Activated B cell treated with CpG ODN at 0.5 μM for 24 hours (primary cell): ENCODE results near the gene RAP1A. TPM values are rescaled to one million over a fixed set of nuclear protein-coding genes. Genes with fewer than 3 reads are reported as not detected.
A peak's percentile ranks its signal among the peaks of the same experiment; 100 is the strongest.

Experiments used
- ATAC-seq: fragments of 200-7000 bp; cut with Tn5 transposase; one replicate; pipeline ENCODE4 v1.10.0; 2021; ENCODE audit warnings: low read depth, mild to moderate bottlenecking, moderate library complexity
- CTCF ChIA-PET: fragments of 350-600 bp; sonication (Branson Sonifier 250); formaldehyde crosslinking; loops from one replicate; lab custom pipeline; 2021; ENCODE audit warnings: antibody characterized with exemption; lab: Charles Lee
- POLR2A ChIA-PET: fragments of 350-600 bp; sonication (Branson Sonifier 250); formaldehyde crosslinking; loops from one replicate; lab custom pipeline; 2021; ENCODE audit warnings: antibody characterized with exemption; lab: Charles Lee
- DNase-seq: peaks from one replicate; pipeline ENCODE4 v3.0.0; 2022
- H3K27ac Mint-ChIP-seq: one replicate; pipeline ENCODE4 v1.8.0; 2020; ENCODE audit warnings: mixed read lengths
- H3K27me3 Mint-ChIP-seq: one replicate; pipeline ENCODE4 v1.8.0; 2021; ENCODE audit warnings: mixed read lengths
- H3K36me3 Mint-ChIP-seq: one replicate; pipeline ENCODE4 v1.8.0; 2021; ENCODE audit warnings: low read depth, mixed read lengths
- H3K4me1 Mint-ChIP-seq: one replicate; pipeline ENCODE4 v1.8.0; 2021; ENCODE audit warnings: mixed read lengths
- H3K4me3 Mint-ChIP-seq: one replicate; pipeline ENCODE4 v1.8.0; 2020; ENCODE audit warnings: mild to moderate bottlenecking, mixed read lengths
- H3K9me3 Mint-ChIP-seq: one replicate; pipeline ENCODE4 v1.8.0; 2020; ENCODE audit warnings: mixed read lengths
- intact Hi-C: fragments of 100-400 bp; cut with micrococcal nuclease; formaldehyde crosslinking; loops from one replicate; pipeline ENCODE4 v1.15.1; 2024
- total RNA-seq: library from RNA; stranded (reverse); gene quantifications from 2 replicates; pipeline ENCODE4 v1.2.3, GENCODE V29; 2022
- TF ChIP-seq, protein P1 (sequence below): fragments of 200-600 bp; IDR thresholded peaks from one replicate; pipeline ENCODE4 v1.8.0; 2022; ENCODE audit warnings: antibody characterized with exemption, mild to moderate bottlenecking

Gene RAP1A
- total RNA-seq, 1 donor from 2014 or later = 93.8 TPM

GRCh38 chr1:111633736-111634247 lies 14.2 kb downstream of the RAP1A start:
- Mint-ChIP-seq H3K4me1 (peaks cover 83% of the 10 kb centered on the region), H3K4me3 (no peak overlapping the region), H3K27me3 (no peaks in the 10 kb centered on the region), H3K9me3 (no peaks in the 10 kb centered on the region), H3K27ac (no peak overlapping the region), H3K36me3 (peaks cover 29% of the 10 kb centered on the region)
- ATAC-seq (no peak), DNase-seq (no peak)
- POLR2A ChIA-PET = no interaction called here
- CTCF ChIA-PET = no interaction called here
- TF ChIP-seq, protein P1, sequence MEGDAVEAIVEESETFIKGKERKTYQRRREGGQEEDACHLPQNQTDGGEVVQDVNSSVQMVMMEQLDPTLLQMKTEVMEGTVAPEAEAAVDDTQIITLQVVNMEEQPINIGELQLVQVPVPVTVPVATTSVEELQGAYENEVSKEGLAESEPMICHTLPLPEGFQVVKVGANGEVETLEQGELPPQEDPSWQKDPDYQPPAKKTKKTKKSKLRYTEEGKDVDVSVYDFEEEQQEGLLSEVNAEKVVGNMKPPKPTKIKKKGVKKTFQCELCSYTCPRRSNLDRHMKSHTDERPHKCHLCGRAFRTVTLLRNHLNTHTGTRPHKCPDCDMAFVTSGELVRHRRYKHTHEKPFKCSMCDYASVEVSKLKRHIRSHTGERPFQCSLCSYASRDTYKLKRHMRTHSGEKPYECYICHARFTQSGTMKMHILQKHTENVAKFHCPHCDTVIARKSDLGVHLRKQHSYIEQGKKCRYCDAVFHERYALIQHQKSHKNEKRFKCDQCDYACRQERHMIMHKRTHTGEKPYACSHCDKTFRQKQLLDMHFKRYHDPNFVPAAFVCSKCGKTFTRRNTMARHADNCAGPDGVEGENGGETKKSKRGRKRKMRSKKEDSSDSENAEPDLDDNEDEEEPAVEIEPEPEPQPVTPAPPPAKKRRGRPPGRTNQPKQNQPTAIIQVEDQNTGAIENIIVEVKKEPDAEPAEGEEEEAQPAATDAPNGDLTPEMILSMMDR = no peak
- intact Hi-C loops = loop anchor here (2.0 kb wide), 1 partner anchor 13 kb away; no protein-coding TSS in a partner anchor

GRCh38 chr1:111635324-111636009 lies 15.9 kb downstream of the RAP1A start:
- peaks cover 75% of the 10 kb centered on the region for H3K4me1 Mint-ChIP-seq
- intact Hi-C loops = loop anchor here (2.0 kb wide), 1 partner anchor 15 kb away; no protein-coding TSS in a partner anchor
- CTCF ChIA-PET = no interaction called here
- TF ChIP-seq, protein P1 = no peak
- no peak for ATAC-seq
- H3K27me3 Mint-ChIP-seq = no peaks in the 10 kb centered on the region
- POLR2A ChIA-PET = no interaction called here
- no peak for DNase-seq
- H3K9me3 Mint-ChIP-seq = no peaks in the 10 kb centered on the region
- H3K27ac Mint-ChIP-seq = no peak overlapping the region
- peaks cover 20% of the 10 kb centered on the region for H3K36me3 Mint-ChIP-seq
- no peak overlapping the region for H3K4me3 Mint-ChIP-seq

DNA sequence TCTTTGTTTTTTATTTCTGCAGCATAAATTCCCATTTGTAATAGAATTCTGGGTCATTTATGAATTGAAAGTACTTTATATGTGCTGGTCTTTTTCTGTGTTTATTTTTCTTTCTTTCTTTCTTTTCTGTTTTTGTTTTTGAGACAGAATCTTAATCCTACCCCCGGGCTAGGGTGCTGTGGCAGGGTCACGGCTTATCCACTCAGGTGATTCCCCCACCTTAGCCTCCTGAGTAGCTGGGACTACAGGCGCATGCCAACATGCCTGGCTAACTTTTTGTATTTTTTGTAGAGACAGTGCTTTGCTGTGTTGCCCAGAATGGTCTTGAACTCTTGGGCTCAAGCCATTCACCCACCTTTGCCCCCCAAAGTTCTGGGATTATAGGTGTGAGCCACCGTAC lies 18.7 kb downstream of the RAP1A start:
- ChIA-PET POLR2A (no interaction called here), CTCF (interaction anchor here (0.7 to 1.4 kb wide), 3 partner anchors 17 to 131 kb away, joined by 3 to 5 read pairs (median 3); no protein-coding TSS in a partner anchor)
- intact Hi-C loops = no loop called here
- peaks cover 62% of the 10 kb centered on the region for H3K4me1 Mint-ChIP-seq
- no peak for DNase-seq
- no peaks in the 10 kb centered on the region for H3K27me3 Mint-ChIP-seq
- H3K27ac Mint-ChIP-seq = no peak overlapping the region
- H3K4me3 Mint-ChIP-seq = peak overlapping the region; percentile 56
- ATAC-seq = peak; percentile 28
- peaks cover 20% of the 10 kb centered on the region for H3K36me3 Mint-ChIP-seq
- H3K9me3 Mint-ChIP-seq = no peaks in the 10 kb centered on the region
- TF ChIP-seq, protein P1 = no peak

GRCh38 chr1:111639602-111640198 lies 20.1 kb downstream of the RAP1A start:
- intact Hi-C loops = no loop called here
- TF ChIP-seq, protein P1 = no peak
- Mint-ChIP-seq H3K36me3 (peaks cover 27% of the 10 kb centered on the region), H3K27ac (no peak overlapping the region), H3K4me1 (peaks cover 66% of the 10 kb centered on the region), H3K4me3 (no peak overlapping the region), H3K27me3 (no peaks in the 10 kb centered on the region), H3K9me3 (no peaks in the 10 kb centered on the region)
- DNase-seq (no peak), ATAC-seq (no peak)
- ChIA-PET CTCF (interaction anchor here (1.0 to 1.3 kb wide), 2 partner anchors 132 kb away, joined by 4 to 5 read pairs; no protein-coding TSS in a partner anchor), POLR2A (no interaction called here)

GRCh38 chr1:111643097-111643496 lies 23.5 kb downstream of the RAP1A start:
- H3K9me3 Mint-ChIP-seq = no peaks in the 10 kb centered on the region
- peaks cover 21% of the 10 kb centered on the region for H3K36me3 Mint-ChIP-seq
- DNase-seq = no peak
- ATAC-seq = no peak
- ChIA-PET CTCF (interaction anchor here (1.1 kb wide), 1 partner anchor 27 kb away, joined by 3 read pairs; no protein-coding TSS in a partner anchor), POLR2A (interaction anchor here (0.6 to 1.6 kb wide), 2 partner anchors 12 to 80 kb away, joined by 3 read pairs; no protein-coding TSS in a partner anchor)
- intact Hi-C loops = no loop called here
- H3K4me1 Mint-ChIP-seq = peaks cover 67% of the 10 kb centered on the region
- TF ChIP-seq, protein P1 = no peak
- H3K4me3 Mint-ChIP-seq = no peak overlapping the region
- peak overlapping the region; percentile 11 for H3K27ac Mint-ChIP-seq
- no peaks in the 10 kb centered on the region for H3K27me3 Mint-ChIP-seq
